Stimulated activated CD8-positive, alpha-beta memory T cell treated with anti-CD3 and anti-CD28 coated beads, Interleukin-12 subunit alpha, Interleukin-12 subunit beta, amount 100 ng/mL, for 1 hour (primary cell): ENCODE results near the gene TSPEAR.

Source experiments
- DNase-seq: peaks from one replicate; pipeline ENCODE4 v3.0.0-alpha.2; 2020; ENCODE audit warnings: low read depth

TSPEAR gene

GRCh38 chr21:44462086-44462833 lies 249.1 kb downstream of the TSPEAR start:
- no peak for DNase-seq

- no peak for DNase-seq
Measured at GRCh38 chr21:44461464-44462001, 249.8 kb downstream of the TSPEAR start.

GRCh38 chr21:44461005-44461404 lies 250.4 kb downstream of the TSPEAR start:
- no peak for DNase-seq

GRCh38 chr21:44460441-44460755 lies 251.0 kb downstream of the TSPEAR start:
- DNase-seq = no peak

GRCh38 chr21:44459712-44460440 lies 251.5 kb downstream of the TSPEAR start:
- DNase-seq = no peak

GRCh38 chr21:44458971-44459711 lies 252.2 kb downstream of the TSPEAR start:
- no peak for DNase-seq

GRCh38 chr21:44456915-44457736 lies 254.2 kb downstream of the TSPEAR start:
- no peak for DNase-seq

- no peak for DNase-seq
Measured at GRCh38 chr21:44456214-44456914, 255.0 kb downstream of the TSPEAR start.

GRCh38 chr21:44455524-44456213 lies 255.7 kb downstream of the TSPEAR start:
- DNase-seq = no peak

- peak; percentile 62 for DNase-seq
Measured at GRCh38 chr21:44454747-44455523, 256.4 kb downstream of the TSPEAR start, which contains the start of gene LRRC3. Gene LRRC3 (plus strand): TSS chr21:44455510. CDS start chr21:44456645, 1,135 bp downstream.

- no peak for DNase-seq
Measured at GRCh38 chr21:44454058-44454457, 257.3 kb downstream of the TSPEAR start.

- DNase-seq = no peak
Measured at GRCh38 chr21:44453120-44453519, 258.3 kb downstream of the TSPEAR start.

GRCh38 chr21:44450999-44451398 lies 260.4 kb downstream of the TSPEAR start:
- no peak for DNase-seq

GRCh38 chr21:44450402-44450801 lies 261.0 kb downstream of the TSPEAR start:
- no peak for DNase-seq

- no peak for DNase-seq
Measured at GRCh38 chr21:44449473-44450363, 261.7 kb downstream of the TSPEAR start.

GRCh38 chr21:44448651-44449131 lies 262.7 kb downstream of the TSPEAR start:
- DNase-seq = no peak
